NCI-H748 (cell line): ENCODE measurements around the gene LEPROT.

Experiments
- DNase-seq: peaks from one replicate; lab custom pipeline; 2025; ENCODE audit not compliant: unreplicated experiment; lab: John Stamatoyannopoulos, UW

Gene LEPROT

DNA sequence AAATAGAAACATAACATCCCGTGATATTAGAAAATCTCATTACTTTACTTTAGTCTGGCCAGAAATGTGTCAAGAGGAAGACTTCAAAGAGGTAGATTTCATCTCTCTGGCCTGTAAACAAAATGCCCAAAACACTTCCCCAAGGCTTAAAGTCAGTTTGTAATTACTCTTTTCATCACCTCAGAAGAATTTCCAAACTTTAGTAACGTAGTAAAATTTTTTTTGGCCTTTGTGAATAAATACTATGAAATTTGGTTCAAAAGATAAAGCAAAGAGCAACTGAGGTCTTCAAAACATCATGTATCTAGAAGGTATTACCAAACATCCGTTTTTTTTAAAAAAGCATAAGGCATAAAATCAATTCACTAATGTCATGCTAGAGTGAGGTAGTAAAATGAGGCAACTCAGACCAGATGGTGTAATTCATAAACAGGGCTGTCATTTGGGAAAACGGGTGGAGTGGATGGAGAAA is 51.4 kb downstream of the LEPROT start:
- DNase-seq, result no peak

DNA sequence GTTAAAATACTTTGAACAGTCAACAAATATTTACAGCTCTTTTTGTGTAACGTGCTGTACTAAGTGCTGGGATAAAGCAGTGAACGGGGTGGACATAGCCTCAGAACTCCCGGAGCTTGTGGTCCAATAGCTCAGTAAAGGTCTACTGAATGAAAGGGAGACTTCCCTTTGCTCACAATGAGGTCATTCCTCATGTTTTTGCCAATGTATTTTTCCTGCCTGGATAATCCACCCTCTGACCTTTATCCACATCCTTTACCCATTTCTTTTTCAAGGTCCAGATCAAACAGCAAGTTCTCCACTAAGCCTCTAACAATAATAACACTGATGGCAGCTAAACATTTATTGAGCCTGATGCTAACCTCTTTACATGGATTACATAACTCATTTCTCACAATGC is 55.9 kb downstream of the LEPROT start:
- DNase-seq, result no peak

DNA sequence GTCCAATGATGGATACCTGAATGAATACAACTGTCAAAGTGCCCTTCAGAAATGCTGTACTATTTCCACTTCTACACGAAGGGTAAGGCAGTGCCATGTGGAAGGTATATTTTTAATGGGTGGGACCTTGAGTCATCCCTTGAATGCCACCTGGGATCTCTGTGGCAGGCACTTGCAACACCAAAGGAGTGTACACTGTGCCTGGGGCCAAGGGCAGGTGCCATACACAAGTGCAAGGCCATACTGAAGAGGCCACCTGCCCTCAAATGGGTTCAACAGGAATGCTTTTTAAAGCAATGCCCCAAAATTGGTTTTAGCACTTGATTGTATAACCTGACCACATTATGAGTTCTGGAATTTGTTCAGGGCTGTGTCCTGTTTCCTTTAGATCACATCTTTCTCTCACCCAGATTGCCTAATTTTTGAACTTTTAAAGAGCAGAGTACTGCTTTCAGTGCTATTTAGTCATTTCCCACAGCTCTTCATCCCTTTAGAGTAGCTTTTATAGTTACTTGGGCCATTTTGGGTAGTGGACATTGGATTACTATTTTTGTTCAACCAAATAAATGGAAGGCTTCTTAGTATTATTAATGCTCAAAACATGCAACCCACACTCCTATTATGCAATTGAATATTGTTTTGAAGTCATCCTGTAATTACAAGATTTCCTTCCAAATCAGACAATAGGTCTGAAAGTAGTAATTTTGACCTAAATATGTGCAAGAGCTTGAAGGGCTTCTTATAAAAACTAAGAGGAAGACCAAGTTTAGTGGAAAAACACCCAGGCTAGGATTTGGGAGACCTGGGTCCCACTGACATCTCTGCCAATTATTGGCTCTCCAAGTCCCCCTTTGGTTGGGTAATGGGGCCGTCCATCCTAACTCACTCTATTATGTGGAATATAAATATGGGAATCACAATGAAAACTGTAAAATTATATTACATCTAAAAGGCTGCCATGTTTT is 57.2 kb downstream of the LEPROT start:
- no peak for DNase-seq

DNA sequence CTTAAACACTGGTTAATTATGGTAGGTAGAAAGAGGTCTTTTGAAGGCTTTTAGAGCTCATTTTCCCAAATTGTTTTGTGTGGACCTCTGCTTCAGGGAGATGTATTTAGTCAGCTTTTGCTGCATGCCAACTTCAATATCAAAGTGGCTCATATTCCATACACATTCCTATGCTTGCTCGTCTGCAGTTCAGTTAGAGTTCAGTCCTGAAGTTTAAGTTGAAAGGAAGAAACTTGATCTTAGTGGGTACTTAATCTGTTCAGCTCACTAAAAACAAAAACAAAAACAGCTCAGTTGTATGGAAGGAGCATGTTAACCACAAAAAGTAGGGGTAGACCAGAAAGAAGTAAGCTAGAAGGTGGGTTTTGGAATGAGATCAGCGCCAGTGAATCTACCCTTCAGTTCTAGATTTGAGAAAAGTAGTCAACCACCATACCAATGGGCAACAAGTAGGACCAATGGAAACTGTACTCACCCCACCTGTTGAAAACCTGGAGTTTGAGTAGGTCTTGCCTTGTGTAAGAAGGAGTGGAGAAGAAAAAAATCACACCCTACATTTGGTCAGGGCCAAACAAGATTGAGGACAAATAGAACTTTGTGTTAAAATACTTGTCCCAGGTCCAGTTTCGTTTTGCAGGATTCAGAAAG is 58.0 kb downstream of the LEPROT start:
- no peak for DNase-seq

DNA sequence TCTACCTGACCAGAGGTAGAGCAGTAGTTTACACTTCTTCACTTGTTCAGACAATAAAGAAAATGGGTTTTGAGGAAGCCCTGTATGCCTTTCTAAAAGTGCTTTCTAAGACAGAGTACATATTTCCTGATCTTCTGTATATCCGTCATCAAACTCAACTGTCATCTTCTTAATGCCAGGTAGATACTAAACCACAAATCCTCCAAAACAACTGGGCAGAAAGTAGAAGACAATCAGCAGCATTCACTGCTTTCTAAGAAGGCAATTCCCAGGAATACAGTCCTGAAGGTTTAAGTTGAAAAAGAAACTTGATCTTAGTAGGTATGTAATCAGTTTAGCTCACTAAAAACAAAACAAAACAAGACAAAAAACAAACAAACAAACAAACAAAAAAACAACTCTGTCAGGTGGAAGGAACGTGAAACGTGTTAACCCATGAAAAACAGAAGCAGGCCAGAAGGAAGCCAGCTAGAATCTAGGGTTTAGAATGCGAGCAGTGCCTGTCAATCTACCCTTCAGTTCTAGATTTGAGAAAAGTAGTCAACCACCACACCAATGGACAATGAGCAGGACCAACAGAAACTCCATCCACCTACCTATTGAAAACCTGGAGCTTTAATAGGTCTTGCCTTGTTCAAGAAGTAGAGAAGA is 59.2 kb downstream of the LEPROT start:
- no peak for DNase-seq

DNA sequence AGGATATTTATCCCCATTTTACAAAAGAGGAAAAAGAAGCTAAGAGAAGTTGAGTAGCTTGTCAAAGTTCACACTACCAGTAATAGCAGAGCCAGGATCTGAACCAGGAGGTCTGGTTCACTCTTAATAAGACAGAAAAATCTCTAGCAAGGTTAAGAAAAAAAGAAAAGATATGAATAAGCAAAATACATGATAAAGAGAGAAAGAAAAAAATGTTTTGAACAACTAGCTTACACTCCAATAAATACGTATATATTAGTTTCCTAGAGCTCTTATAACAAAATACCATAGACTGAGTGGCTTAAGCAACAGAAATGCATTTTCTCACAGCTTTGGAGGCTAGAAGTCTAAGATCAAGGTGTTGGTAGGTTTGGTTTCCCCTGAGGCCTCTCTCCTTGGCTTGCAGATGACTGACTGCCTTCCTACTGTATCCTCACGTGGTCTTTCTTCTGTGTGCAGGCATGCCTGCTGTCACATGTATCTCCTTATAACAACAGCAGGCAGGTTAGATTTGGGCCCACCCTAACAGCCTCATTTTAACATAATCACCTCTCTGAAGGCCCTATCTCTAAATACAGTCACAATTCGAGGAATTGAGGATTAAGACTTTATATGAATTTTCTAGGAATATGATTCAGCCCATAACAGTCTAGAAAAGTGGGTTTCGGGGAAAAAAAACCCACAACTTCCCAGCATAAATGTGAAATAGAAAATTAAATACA is 60.4 kb downstream of the LEPROT start:
- DNase-seq, result no peak

DNA sequence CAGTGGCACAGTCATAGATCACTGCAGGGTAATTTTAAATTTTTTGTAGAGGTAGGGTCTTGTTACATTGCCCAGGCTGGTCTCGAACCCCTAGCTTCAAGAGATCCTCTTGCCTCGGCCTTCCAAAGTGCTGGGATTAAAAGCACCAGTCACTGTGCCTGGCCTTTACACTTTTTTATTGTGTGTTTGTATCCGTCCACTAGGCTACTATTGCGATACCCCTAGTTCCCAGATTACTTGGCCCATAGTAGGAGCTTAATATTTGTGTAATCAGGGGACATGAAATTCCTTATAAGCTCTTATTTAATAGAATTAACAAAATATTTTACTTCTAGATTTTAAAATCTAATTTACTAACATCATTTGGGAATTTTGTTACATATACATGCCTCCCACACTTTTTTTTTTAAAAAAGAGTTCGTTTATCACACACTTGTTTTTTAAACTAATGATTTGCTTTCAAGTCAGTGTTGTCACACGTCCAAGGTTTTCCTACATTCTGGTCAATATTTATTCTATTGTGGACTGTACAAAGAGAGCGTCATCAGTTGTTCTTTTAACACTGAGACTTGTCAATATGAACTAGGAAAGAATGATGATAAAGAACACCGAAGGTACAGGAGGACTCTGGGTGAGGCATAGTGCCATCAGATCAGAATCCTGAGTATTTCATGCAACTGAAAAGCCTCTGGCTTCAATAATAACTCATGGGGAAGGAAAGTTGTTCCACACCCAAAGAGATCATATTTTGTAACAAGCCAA is 63.7 kb downstream of the LEPROT start:
- DNase-seq, result no peak
